Liver (tissue), 9 donors: ENCODE measurements around the gene AJUBA. TPM values are rescaled to one million over a fixed set of nuclear protein-coding genes. Genes with fewer than 3 reads are reported as not detected.

Experiments
- DNase-seq: peaks from one replicate; pipeline ENCODE4 v3.0.0-alpha.2; 2017; ENCODE audit warnings: low spot score
- H3K27ac ChIP-seq, 2 donors: one replicate each; pipeline ENCODE4 v1.7.0; 2013; ENCODE audit warnings: inconsistent platforms in 2 of 2, low read length in 2 of 2, control low read depth in 1 of 2, low read depth in 1 of 2, mild to moderate bottlenecking in 1 of 2
- H3K27me3 ChIP-seq, 4 donors: one replicate each; pipeline versions ENCODE4 v1.6.1 to v1.7.0; 2013; ENCODE audit warnings: low read length in 3 of 4, inconsistent platforms in 1 of 4, mild to moderate bottlenecking in 1 of 4, moderate library complexity in 1 of 4; ENCODE audit not compliant: control insufficient read depth in 4 of 4, insufficient read depth in 4 of 4
- H3K36me3 ChIP-seq, 4 donors: one replicate each; pipeline versions ENCODE4 v1.6.1 to v1.7.0; 2013; ENCODE audit warnings: low read length in 3 of 4, mild to moderate bottlenecking in 3 of 4, low read depth in 1 of 4, moderate library complexity in 1 of 4; ENCODE audit not compliant: control insufficient read depth in 4 of 4, insufficient read depth in 3 of 4
- H3K4me1 ChIP-seq, 4 donors: one replicate each; pipeline versions ENCODE4 v1.6.1 to v1.7.0; 2013; ENCODE audit warnings: low read length in 3 of 4, mild to moderate bottlenecking in 3 of 4, moderate library complexity in 1 of 4; ENCODE audit not compliant: control insufficient read depth in 4 of 4, insufficient read depth in 4 of 4
- H3K4me3 ChIP-seq, 3 donors: one replicate each; pipeline versions ENCODE4 v1.6.1 to v1.7.0; 2013; ENCODE audit warnings: low read length in 3 of 3, control low read depth in 1 of 3, low read depth in 1 of 3, mild to moderate bottlenecking in 1 of 3
- H3K9ac ChIP-seq, 2 donors: one replicate each; pipeline ENCODE4 v1.7.0; 2013; ENCODE audit warnings: low read length in 2 of 2, mild to moderate bottlenecking in 2 of 2, moderate library complexity in 2 of 2, control low read depth in 1 of 2, low read depth in 1 of 2
- H3K9me3 ChIP-seq, 4 donors: one replicate each; pipeline versions ENCODE4 v1.6.1 to v1.7.0; 2013; ENCODE audit warnings: low read length in 3 of 4; ENCODE audit not compliant: control insufficient read depth in 4 of 4
- FOXA2 ChIP-seq: IDR thresholded peaks from 2 replicates; pipeline ENCODE4 v1.6.1; 2016; ENCODE audit warnings: antibody characterized with exemption
- GABPA ChIP-seq, 2 donors: IDR thresholded peaks in 1 of 2; conservative IDR thresholded peaks in 1 of 2; 2 replicates each; pipeline ENCODE4 v1.6.1; 2016; ENCODE audit warnings: antibody characterized with exemption in 2 of 2, mild to moderate bottlenecking in 1 of 2, moderate library complexity in 1 of 2
- HNF4A ChIP-seq, 2 donors: conservative IDR thresholded peaks; 2 replicates each; pipeline ENCODE4 v1.6.1; 2016; ENCODE audit warnings: antibody characterized with exemption in 2 of 2, mild to moderate bottlenecking in 2 of 2
- JUND ChIP-seq, 2 donors: IDR thresholded peaks; 2 replicates each; pipeline ENCODE4 v1.6.1; 2016; ENCODE audit warnings: antibody characterized with exemption in 2 of 2
- NR2F2 ChIP-seq: IDR thresholded peaks from 2 replicates; pipeline ENCODE4 v1.6.1; 2016; ENCODE audit warnings: antibody characterized with exemption
- RAD21 ChIP-seq, 2 donors: IDR thresholded peaks; 2 replicates each; pipeline ENCODE4 v1.6.1; 2016; ENCODE audit warnings: antibody characterized with exemption in 2 of 2, mild to moderate bottlenecking in 2 of 2
- RXRA ChIP-seq, 2 donors: IDR thresholded peaks; 2 replicates each; pipeline ENCODE4 v1.6.1; 2017 to 2018; ENCODE audit warnings: antibody characterized with exemption in 2 of 2, mild to moderate bottlenecking in 1 of 2
- SP1 ChIP-seq: IDR thresholded peaks from 2 replicates; pipeline ENCODE4 v1.6.1; 2018; ENCODE audit warnings: antibody characterized with exemption, mild to moderate bottlenecking
- TAF1 ChIP-seq: conservative IDR thresholded peaks from 2 replicates; pipeline ENCODE4 v1.6.1; 2016; ENCODE audit warnings: antibody characterized with exemption, mild to moderate bottlenecking
- YY1 ChIP-seq: IDR thresholded peaks from 2 replicates; pipeline ENCODE4 v1.6.1; 2016; ENCODE audit warnings: antibody characterized with exemption, mild to moderate bottlenecking
- WGBS: extraction: QIAGEN DNeasy Blood & Tissue Kit; methylation state at CpG from one replicate; pipeline ENCODE4 v1.1.7; 2013; 5-methylcytosine and 5-hydroxymethylcytosine counted together
- polyA plus RNA-seq, 2 donors: library from polyadenylated mRNA; stranded (reverse) in 1 of 2; unstranded in 1 of 2; fragments of 200-250 nt in 1 of 2; fragments of >200 nt in 1 of 2; fragmentation: Nextera tagmentation in 1 of 2; extraction: Ambion mirVana in 1 of 2; gene quantifications; one replicate each; pipeline versions ENCODE4 v1.2.1 to v1.2.3, GENCODE V29; 2013 to 2015
- total RNA-seq, 2 donors: library from RNA; depleted of rRNA; stranded (reverse); fragments of >200 nt; gene quantifications; one replicate each; pipeline ENCODE4 v1.2.3, GENCODE V29; 2014
- TF ChIP-seq, protein P1 (sequence below): fragments of 150-350 bp; IDR thresholded peaks from 2 replicates; pipeline ENCODE4 v1.5.1; 2017; ENCODE audit warnings: improper control_type of control experiment, low read depth, low read length; ENCODE audit not compliant: missing input control
- TF ChIP-seq, protein P2 (sequence below): IDR thresholded peaks from 2 replicates; pipeline ENCODE4 v1.6.1; 2016; ENCODE audit warnings: antibody characterized with exemption, mild to moderate bottlenecking
- TF ChIP-seq, protein P3 (sequence below): IDR thresholded peaks from 2 replicates; pipeline ENCODE4 v1.6.1; 2016; ENCODE audit warnings: antibody characterized with exemption
- TF ChIP-seq, protein P4 (sequence below): IDR thresholded peaks from 2 replicates; pipeline ENCODE4 v1.6.1; 2016; ENCODE audit warnings: antibody characterized with exemption
- TF ChIP-seq, protein P5 (sequence below): IDR thresholded peaks from 2 replicates; pipeline ENCODE4 v1.6.1; 2016; ENCODE audit warnings: antibody characterized with exemption
- donor health status: healthy.
- donor health status: healthy.
- donor health status: healthy.
- donor health status: healthy.
- donor health status: healthy.

Gene AJUBA
- total and polyA plus RNA-seq, 4 donors = 15.5 to 34.9 (median 19.6) TPM

DNA sequence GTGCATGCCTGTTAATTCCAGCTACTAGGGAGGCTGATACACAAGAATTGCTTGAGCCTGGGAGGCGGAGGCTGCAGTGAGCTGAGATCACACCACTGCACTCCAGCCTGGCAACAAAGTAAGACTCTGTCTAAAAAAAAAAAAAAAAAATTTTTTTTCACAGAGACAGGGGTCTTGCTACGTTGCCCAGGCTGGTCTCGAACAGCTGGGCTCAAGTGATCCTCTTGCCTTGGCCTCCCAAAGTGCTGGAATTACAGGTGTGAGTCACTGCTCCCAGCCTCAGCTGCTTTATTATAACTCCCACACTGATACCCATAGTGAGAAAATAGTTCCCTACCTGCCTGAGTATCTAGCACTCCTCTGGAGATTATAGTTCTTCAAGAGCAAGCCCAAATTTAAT is 36.7 kb downstream of the AJUBA start:
- Histone ChIP-seq H3K27me3 (no peaks in the 10 kb centered on the region), H3K4me1 (no peaks in the 10 kb centered on the region), H3K27ac (no peak overlapping the region), H3K4me3 (no peak overlapping the region), H3K36me3 (peaks cover 2 to 19% (median 17%) of the 10 kb centered on the region in 4 donors), H3K9me3 (no peaks in the 10 kb centered on the region), H3K9ac (no peak overlapping the region)
- no peak for TF ChIP-seq GABPA (IDR thresholded peaks at IDR 0.05 in 1 of 2, conservative IDR thresholded peaks at IDR 0.05 in 1 of 2)
- TF ChIP-seq, protein P1, sequence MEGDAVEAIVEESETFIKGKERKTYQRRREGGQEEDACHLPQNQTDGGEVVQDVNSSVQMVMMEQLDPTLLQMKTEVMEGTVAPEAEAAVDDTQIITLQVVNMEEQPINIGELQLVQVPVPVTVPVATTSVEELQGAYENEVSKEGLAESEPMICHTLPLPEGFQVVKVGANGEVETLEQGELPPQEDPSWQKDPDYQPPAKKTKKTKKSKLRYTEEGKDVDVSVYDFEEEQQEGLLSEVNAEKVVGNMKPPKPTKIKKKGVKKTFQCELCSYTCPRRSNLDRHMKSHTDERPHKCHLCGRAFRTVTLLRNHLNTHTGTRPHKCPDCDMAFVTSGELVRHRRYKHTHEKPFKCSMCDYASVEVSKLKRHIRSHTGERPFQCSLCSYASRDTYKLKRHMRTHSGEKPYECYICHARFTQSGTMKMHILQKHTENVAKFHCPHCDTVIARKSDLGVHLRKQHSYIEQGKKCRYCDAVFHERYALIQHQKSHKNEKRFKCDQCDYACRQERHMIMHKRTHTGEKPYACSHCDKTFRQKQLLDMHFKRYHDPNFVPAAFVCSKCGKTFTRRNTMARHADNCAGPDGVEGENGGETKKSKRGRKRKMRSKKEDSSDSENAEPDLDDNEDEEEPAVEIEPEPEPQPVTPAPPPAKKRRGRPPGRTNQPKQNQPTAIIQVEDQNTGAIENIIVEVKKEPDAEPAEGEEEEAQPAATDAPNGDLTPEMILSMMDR = no peak
- TF ChIP-seq SP1 = no peak
- TF ChIP-seq, protein P2, sequence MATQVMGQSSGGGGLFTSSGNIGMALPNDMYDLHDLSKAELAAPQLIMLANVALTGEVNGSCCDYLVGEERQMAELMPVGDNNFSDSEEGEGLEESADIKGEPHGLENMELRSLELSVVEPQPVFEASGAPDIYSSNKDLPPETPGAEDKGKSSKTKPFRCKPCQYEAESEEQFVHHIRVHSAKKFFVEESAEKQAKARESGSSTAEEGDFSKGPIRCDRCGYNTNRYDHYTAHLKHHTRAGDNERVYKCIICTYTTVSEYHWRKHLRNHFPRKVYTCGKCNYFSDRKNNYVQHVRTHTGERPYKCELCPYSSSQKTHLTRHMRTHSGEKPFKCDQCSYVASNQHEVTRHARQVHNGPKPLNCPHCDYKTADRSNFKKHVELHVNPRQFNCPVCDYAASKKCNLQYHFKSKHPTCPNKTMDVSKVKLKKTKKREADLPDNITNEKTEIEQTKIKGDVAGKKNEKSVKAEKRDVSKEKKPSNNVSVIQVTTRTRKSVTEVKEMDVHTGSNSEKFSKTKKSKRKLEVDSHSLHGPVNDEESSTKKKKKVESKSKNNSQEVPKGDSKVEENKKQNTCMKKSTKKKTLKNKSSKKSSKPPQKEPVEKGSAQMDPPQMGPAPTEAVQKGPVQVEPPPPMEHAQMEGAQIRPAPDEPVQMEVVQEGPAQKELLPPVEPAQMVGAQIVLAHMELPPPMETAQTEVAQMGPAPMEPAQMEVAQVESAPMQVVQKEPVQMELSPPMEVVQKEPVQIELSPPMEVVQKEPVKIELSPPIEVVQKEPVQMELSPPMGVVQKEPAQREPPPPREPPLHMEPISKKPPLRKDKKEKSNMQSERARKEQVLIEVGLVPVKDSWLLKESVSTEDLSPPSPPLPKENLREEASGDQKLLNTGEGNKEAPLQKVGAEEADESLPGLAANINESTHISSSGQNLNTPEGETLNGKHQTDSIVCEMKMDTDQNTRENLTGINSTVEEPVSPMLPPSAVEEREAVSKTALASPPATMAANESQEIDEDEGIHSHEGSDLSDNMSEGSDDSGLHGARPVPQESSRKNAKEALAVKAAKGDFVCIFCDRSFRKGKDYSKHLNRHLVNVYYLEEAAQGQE = no peak
- no peak for TF ChIP-seq HNF4A (conservative IDR thresholded peaks at IDR 0.05)
- TF ChIP-seq, protein P3, sequence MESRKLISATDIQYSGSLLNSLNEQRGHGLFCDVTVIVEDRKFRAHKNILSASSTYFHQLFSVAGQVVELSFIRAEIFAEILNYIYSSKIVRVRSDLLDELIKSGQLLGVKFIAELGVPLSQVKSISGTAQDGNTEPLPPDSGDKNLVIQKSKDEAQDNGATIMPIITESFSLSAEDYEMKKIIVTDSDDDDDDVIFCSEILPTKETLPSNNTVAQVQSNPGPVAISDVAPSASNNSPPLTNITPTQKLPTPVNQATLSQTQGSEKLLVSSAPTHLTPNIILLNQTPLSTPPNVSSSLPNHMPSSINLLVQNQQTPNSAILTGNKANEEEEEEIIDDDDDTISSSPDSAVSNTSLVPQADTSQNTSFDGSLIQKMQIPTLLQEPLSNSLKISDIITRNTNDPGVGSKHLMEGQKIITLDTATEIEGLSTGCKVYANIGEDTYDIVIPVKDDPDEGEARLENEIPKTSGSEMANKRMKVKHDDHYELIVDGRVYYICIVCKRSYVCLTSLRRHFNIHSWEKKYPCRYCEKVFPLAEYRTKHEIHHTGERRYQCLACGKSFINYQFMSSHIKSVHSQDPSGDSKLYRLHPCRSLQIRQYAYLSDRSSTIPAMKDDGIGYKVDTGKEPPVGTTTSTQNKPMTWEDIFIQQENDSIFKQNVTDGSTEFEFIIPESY = no peak
- TF ChIP-seq FOXA2 = no peak
- no peak for TF ChIP-seq YY1
- TF ChIP-seq, protein P4, sequence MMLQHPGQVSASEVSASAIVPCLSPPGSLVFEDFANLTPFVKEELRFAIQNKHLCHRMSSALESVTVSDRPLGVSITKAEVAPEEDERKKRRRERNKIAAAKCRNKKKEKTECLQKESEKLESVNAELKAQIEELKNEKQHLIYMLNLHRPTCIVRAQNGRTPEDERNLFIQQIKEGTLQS = no peak
- no peak for TF ChIP-seq NR2F2
- TF ChIP-seq JUND (IDR thresholded peaks at IDR 0.05) = no peak
- TF ChIP-seq, protein P5, sequence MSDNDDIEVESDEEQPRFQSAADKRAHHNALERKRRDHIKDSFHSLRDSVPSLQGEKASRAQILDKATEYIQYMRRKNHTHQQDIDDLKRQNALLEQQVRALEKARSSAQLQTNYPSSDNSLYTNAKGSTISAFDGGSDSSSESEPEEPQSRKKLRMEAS = no peak
- TF ChIP-seq RXRA (IDR thresholded peaks at IDR 0.05) = no peak
- 96% methylated on average over 3 of the region's 3 CpGs for WGBS
- DNase-seq = no peak

DNA sequence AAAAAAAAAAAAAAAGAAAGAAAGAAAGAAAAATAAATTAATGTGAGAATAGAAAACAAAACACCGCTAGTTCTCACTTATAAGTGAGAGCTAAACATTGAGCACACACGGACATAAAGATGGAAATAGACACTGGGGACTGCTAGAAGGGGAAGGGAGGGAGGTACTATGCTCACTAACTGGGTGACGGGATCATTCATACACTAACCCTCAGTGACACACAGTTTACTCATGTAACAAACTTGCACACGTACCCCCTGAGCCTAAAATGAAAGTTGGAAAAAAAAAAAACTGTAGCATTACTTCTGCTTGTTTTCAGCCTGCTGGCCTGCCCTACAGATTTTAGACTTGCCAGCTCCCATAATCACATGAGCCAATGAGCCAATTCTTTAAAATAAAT is 42.7 kb downstream of the AJUBA start:
- DNase-seq = no peak
- Histone ChIP-seq H3K27ac (no peak overlapping the region), H3K4me1 (no peaks in the 10 kb centered on the region), H3K36me3 (peaks cover 0 to 2% (median under 1%) of the 10 kb centered on the region in 4 donors), H3K27me3 (no peaks in the 10 kb centered on the region), H3K4me3 (no peak overlapping the region), H3K9ac (no peak overlapping the region), H3K9me3 (no peaks in the 10 kb centered on the region)
- WGBS = 97% methylated on average over 4 of the region's 4 CpGs
- no peak for TF ChIP-seq RAD21 (IDR thresholded peaks at IDR 0.05)
- TF ChIP-seq, protein P3 = no peak
- no peak for TF ChIP-seq TAF1
- TF ChIP-seq, protein P2 = no peak
- no peak for TF ChIP-seq GABPA (IDR thresholded peaks at IDR 0.05 in 1 of 2, conservative IDR thresholded peaks at IDR 0.05 in 1 of 2)
- TF ChIP-seq, protein P1 = no peak
- TF ChIP-seq, protein P4 = no peak
